MG63 (cell line): ENCODE data around the gene RNF41. TPM values are rescaled to one million over a fixed set of nuclear protein-coding genes. Genes with fewer than 3 reads are reported as not detected.
"Not testable (repeated sequence)": the region's sequence is repeated elsewhere in the genome, so short reads cannot be mapped to it uniquely, and the experiment has no call there.

ENCODE experiments used
- DNase-seq: peaks from one replicate; pipeline ENCODE4 v3.0.0-alpha.2; 2020
- H3K27me3 ChIP-seq: fragments of 250-450 bp; sonication (Bioruptor Pico); 2 replicates; pipeline ENCODE4 v1.5.1; 2020; ENCODE audit warnings: mild to moderate bottlenecking, moderate library complexity
- H3K36me3 ChIP-seq: fragments of 250-450 bp; sonication (Bioruptor Pico); 2 replicates; pipeline ENCODE4 v1.5.1; 2020; ENCODE audit warnings: mild to moderate bottlenecking, moderate library complexity
- H3K4me3 ChIP-seq: fragments of 250-450 bp; sonication (Bioruptor Pico); 2 replicates; pipeline ENCODE4 v1.5.1; 2020; ENCODE audit warnings: mild to moderate bottlenecking, moderate library complexity
- H3K9me3 ChIP-seq: fragments of 250-450 bp; sonication (Bioruptor Pico); 2 replicates; pipeline ENCODE4 v1.5.1; 2020; ENCODE audit warnings: mild to moderate bottlenecking, moderate library complexity
- total RNA-seq: library from RNA; depleted of rRNA; stranded (reverse); fragments of >200 nt; shearing (Covaris generic); gene quantifications from 2 replicates; pipeline ENCODE4 v1.2.3, GENCODE V29; 2014; ENCODE audit warnings: low replicate concordance; rRNA removed

RNF41 gene
- 51.6 and 107 TPM in 2 replicates for total RNA-seq

DNA sequence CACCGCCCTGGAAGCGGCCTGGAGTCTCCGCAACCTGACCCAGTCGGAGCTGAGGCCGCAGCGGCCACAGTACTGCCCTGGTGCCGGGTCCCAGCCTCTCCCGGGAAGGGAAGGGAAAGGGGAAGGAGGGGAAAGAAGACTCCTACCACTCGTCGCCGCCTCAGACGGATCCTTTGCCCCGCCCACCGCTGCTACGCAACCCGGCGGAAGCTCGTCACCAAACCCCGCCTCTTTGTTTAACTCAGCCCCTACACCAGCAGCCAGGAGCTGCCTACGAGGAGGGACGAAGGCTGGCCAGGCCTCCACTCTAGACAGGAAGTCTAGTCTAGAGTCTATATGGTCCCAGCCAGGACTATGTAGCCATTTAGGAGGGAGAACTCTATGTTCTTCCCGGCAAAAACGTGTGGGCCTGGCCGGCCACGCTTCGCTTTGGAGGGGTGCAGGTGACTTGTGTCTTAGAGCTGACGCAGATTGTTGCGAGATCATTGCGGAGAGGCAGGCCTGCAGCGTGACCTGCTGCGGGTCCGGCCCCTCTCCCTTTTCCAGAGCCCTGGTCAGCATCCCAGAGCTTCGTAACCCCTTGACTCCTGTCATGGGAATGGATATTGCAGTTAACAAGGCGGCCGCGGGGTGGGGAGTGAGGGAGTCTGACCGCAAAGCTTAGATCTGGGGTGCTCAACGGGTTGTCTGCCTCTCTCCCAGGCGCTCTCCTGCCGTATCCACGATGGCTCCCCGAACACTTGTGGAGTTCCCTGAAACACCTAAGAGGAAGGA is at the start of gene RNF41:
Gene RNF41, minus strand, starts transcription at position 166 of the 774 bp plus-strand sequence. CDS start 7,875 bp downstream, outside the sequence.
- Histone ChIP-seq H3K36me3 (peaks cover 11% of the 10 kb centered on the region), H3K27me3 (no peaks in the 10 kb centered on the region), H3K9me3 (no peaks in the 10 kb centered on the region), H3K4me3 (peak within 1 kb of the TSS; percentile 97)
- DNase-seq: peak; percentile 97

DNA sequence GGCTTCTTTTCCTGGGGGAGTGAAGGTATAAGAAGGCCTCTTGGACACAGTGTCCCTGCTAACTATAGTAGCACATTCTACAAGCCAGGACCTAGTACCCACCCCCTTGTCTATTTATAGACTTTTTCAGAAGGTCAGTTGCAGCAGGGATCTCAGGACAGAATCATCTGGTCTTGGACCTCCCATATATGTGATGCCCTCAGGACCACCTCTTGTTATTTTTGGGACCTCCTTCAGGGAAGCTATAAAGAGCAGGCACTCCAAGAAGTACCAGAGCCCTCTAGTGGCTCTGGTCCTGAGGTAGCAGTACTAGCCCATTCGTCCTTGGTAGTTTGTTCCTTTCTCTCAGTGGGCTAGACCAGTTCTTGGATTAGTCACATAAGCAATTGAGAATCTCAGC is 49.3 kb upstream of the RNF41 start:
- Histone ChIP-seq H3K36me3 (peaks cover 54% of the 10 kb centered on the region), H3K27me3 (no peaks in the 10 kb centered on the region), H3K9me3 (no peaks in the 10 kb centered on the region), H3K4me3 (no peak overlapping the region)
- DNase-seq: no peak

DNA sequence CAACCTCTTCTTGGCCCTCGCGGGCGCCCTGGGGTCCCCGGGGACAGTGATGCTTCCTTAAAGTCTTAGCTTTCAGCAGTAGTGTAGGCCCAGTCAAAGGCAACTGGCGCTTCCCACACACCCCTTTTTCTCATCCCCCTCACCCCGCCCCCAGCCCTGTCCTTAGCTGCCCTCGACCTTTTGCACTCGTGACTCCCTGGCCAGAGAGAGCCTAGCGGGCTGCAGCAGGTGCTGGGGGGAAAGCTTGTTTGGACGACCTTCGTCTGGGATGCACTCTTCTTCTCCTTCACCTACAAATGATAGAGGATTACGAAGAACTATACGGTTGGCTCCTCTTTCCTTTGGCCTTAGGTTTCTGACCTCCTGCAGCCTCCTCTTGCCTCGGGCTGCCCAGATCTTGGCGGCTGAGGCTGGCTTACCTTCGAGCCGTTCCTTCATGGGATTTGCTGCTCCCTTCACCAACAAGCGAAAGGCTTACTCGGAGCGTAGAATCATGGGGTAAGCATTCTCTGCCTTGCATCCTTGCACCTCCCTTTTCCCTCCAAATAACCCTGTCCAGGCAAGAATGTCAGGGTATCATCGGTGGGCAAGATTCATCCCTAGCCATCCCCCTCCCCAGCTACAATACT is 45.8 kb upstream of the RNF41 start:
- no peaks in the 10 kb centered on the region for H3K27me3 ChIP-seq
- H3K9me3 ChIP-seq: no peaks in the 10 kb centered on the region
- no peak for DNase-seq
- peak overlapping the region; percentile 69 for H3K4me3 ChIP-seq
- H3K36me3 ChIP-seq: peaks cover 22% of the 10 kb centered on the region

DNA sequence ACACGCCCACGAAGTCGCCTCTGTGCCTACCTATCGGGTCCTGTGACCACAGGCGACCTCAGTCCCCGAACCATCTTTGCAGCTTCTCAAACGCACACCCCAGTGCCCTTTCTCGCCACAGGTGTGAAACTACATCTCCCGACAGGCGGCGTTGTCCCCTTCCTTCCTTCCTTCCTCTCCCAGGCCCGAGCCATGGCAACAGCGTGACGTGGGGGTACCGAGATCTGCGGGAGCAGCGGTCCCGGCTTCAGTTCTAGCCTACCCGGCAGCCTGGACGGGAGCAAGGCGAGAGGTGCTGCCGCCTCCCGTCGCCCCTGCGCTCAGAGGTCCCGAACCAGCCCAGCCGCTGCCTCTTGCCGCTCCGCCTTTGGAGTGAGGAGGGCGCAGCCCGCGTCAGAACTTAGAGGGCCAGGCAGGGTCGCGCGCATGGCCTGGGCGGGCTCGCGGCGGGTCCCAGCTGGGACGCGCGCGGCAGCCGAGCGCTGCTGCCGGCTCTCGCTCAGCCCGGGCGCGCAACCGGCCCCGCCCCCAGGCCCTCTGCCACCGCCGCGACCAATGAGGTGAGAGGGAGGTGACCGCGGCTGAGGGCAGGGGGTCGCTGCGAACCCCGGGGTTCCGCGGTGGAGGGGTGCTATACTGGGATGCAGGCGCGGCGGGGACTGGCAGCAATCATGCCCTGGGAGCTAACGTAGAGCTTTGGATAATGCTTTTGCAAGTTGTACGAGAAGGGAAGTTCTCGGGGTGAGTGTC is 45.1 kb upstream of the RNF41 start, which contains the start of gene COQ10A:
Gene COQ10A, plus strand, starts transcription at position 250 of the 750 bp plus-strand sequence. Its CDS starts 177 bp downstream, at position 427.
- Histone ChIP-seq H3K27me3 (no peaks in the 10 kb centered on the region), H3K36me3 (peaks cover 17% of the 10 kb centered on the region), H3K4me3 (peak within 1 kb of the TSS; percentile 69), H3K9me3 (no peaks in the 10 kb centered on the region)
- DNase-seq: peak; percentile 84

DNA sequence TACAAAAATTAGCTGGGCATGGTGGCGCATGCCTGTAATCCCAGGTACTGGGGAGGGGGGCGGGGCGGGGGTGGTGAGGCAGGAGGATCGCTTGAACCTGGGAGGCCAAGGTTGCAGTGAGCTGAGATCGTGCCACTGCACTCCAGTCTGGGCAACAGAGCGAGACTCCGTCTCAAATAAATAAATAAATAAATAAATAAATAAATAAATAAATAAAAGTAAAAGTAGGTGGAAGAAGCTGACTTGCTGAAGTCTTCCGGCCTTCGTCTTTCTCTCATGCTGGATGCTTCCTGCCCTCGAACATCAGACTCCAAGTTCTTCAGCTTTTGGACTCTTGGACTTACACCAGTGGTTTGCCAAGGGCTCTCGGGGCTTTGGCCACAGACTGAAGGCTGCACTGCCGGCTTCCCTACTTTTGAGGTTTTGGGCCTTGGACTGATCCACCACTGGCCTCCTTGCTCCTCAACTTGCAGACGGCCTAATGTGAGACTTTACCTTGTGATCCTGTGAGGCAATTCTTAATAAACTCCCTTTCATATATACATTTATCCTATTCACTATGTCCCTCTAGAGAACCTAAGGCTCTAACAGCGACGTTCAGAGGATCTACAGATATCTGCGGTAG is 44.5 kb upstream of the RNF41 start:
- Histone ChIP-seq H3K36me3 (peaks cover 10% of the 10 kb centered on the region), H3K4me3 (peak overlapping the region; percentile 69)
- not testable (repeated sequence) for DNase-seq

GRCh38 chr12:56262955-56263354 is 41.2 kb upstream of the RNF41 start:
- not testable (repeated sequence) for DNase-seq, H3K9me3 ChIP-seq, H3K4me3 ChIP-seq, H3K36me3 ChIP-seq, H3K27me3 ChIP-seq

More for the DNA sequence above, 44.5 kb upstream of the RNF41 start:
- H3K9me3 ChIP-seq, H3K27me3 ChIP-seq: not testable (repeated sequence)

- H3K27me3 ChIP-seq: no peaks in the 10 kb centered on the region
- H3K9me3 ChIP-seq: no peaks in the 10 kb centered on the region
- H3K36me3 ChIP-seq: peaks cover 10% of the 10 kb centered on the region
- H3K4me3 ChIP-seq: no peak overlapping the region
- DNase-seq: peak; percentile 87
Measured at GRCh38 chr12:56261503-56262232, 39.9 kb upstream of the RNF41 start.

- peaks cover 15% of the 10 kb centered on the region for H3K36me3 ChIP-seq
- no peaks in the 10 kb centered on the region for H3K27me3 ChIP-seq
- H3K9me3 ChIP-seq: no peaks in the 10 kb centered on the region
- no peak overlapping the region for H3K4me3 ChIP-seq
- no peak for DNase-seq
Measured at GRCh38 chr12:56260921-56261320, 39.2 kb upstream of the RNF41 start.

DNA sequence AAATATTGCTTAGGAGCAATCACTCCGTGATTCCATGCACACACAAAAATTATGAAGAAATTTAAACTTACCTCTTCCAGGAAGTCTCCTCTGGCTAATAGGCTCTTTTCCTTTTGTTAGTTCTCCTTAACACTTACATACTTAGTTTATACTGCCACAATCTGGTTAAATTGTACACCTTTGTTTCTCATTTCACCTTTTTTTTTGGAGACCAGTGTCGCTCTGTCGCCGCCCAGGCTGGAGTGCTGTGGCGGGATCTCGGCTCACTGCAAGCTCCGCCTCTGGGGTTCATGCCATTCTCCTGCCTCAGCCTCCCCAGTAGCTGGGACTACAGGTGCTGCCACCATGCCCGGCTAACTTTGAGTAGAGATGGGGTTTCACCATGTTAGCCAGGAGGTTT is 38.7 kb upstream of the RNF41 start:
- DNase-seq: no peak
- no peak overlapping the region for H3K4me3 ChIP-seq
- H3K27me3 ChIP-seq: no peaks in the 10 kb centered on the region
- peaks cover 21% of the 10 kb centered on the region for H3K36me3 ChIP-seq
- no peaks in the 10 kb centered on the region for H3K9me3 ChIP-seq

GRCh38 chr12:56258820-56259183 is 37.1 kb upstream of the RNF41 start:
- H3K4me3 ChIP-seq: peak overlapping the region; percentile 72
- H3K9me3 ChIP-seq: no peaks in the 10 kb centered on the region
- peaks cover 36% of the 10 kb centered on the region for H3K36me3 ChIP-seq
- H3K27me3 ChIP-seq: no peaks in the 10 kb centered on the region
- DNase-seq: no peak

DNA sequence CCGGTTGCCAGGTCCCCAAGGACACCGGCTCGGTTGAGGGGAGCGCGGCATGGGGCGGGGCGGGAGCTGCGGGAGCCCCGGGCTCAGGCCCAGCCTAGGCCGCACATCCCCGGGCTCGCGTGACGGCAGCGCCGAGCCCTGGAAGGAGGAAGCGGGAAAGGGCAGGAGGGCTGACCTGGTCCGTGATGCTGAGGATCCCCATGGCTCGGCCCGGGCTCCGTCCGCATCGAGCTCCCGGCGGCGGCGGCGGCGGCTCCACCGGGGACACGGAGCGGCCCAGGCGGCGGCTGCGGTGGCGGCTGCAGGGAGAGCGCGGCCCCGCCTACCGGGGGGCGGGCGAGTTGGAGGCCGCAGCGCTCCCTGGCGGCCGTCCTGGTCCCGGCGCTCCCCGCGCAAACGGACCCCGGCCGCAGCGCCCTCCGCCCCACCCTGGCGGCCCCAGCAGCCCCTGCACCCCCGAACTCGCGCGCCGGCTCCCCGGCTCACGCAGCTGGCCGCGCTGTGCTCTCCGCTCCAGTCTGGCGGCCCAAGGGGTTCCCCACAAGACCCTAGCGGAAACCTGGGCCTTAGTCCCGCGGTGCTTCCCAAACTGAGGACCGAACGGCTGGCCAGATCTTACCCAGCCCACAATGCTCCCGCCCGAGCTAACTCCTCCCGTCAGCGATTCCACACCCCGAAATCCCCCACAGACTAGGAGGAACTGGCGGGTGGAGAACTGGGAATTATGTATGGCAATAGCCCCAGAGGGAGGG is 36.5 kb upstream of the RNF41 start, which contains the start of gene ANKRD52:
Gene ANKRD52, minus strand, starts transcription at position 317 of the 752 bp plus-strand sequence. Its CDS starts 115 bp downstream, at position 202.
- peak within 1 kb of the TSS; percentile 72 for H3K4me3 ChIP-seq

DNA sequence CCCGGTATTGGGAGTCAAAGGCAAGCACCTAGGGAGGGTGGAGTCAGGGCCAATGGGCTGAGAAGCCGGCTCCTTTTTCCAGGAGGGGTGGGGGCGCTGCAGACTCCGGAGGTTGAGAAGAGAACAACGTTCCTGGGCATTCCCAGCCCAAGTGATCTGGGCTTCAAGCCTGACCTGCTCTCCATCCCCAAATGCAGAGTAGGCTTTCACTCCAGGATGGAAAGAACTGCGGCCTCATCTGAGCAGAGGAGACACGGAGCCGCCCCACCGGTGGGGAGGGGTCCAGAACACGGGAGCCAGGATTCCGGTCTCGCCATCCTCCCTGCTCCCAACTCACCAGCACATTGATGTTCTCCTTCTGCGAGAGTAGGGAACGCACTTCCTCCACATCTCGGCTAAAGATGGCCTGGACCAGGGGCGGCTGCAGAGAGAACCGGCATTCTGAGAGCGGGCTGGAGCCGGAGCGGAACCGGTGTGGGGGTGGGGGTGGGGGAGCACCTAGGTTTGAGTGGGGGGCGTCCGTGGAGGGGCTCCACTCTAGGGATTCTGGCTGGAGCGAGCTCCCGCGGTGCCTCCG is 35.9 kb upstream of the RNF41 start:
- Histone ChIP-seq H3K27me3 (no peaks in the 10 kb centered on the region), H3K9me3 (no peaks in the 10 kb centered on the region), H3K36me3 (peaks cover 49% of the 10 kb centered on the region), H3K4me3 (peak overlapping the region; percentile 72)
- DNase-seq: peak; percentile 53

More for the DNA sequence above, 36.5 kb upstream of the RNF41 start, which contains the start of gene ANKRD52:
- H3K27me3 ChIP-seq: no peaks in the 10 kb centered on the region
- DNase-seq: peak; percentile 83
- H3K9me3 ChIP-seq: no peaks in the 10 kb centered on the region
- H3K36me3 ChIP-seq: peaks cover 42% of the 10 kb centered on the region

- Histone ChIP-seq H3K4me3 (peak overlapping the region; percentile 72), H3K36me3 (peaks cover 54% of the 10 kb centered on the region), H3K9me3 (no peaks in the 10 kb centered on the region), H3K27me3 (no peaks in the 10 kb centered on the region)
- DNase-seq: no peak
Measured at GRCh38 chr12:56257071-56257470, 35.3 kb upstream of the RNF41 start.

DNA sequence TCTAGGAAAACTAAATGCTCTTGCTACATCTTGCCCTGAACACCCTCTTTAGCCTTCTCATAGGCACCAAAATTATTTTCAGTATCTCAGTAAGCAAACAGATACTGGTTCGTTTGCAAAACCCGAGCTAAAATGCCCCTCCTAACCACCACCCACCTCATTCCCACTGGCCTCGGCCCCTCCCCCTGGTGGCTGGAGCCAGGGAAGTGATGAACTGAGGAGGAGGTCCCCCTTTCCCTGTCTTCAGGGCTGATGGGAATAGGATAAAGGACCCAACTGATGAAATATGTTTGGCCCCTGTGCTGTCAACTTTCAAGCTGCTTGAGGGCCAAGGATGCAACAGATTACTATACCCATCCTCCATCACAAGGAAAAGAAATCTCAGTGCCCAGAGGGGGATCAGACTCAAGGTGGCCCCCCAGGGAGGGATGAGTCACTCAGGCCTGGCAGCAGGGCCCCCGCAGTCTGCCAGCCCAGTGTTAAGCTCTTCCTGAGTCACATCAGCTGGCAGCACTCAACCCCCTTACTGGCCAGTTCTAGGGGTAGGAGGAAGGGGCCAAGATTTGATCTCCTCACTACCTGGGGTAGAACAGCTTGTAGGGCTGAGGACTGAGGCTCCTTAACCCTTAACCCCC is 34.7 kb upstream of the RNF41 start:
- H3K36me3 ChIP-seq: peaks cover 58% of the 10 kb centered on the region
- H3K9me3 ChIP-seq: no peaks in the 10 kb centered on the region
- peak overlapping the region; percentile 72 for H3K4me3 ChIP-seq
- H3K27me3 ChIP-seq: no peaks in the 10 kb centered on the region
- peak; percentile 87 for DNase-seq

GRCh38 chr12:56255671-56256070 is 33.9 kb upstream of the RNF41 start:
- Histone ChIP-seq H3K9me3 (no peaks in the 10 kb centered on the region), H3K27me3 (no peaks in the 10 kb centered on the region), H3K4me3 (no peak overlapping the region), H3K36me3 (peaks cover 65% of the 10 kb centered on the region)
- no peak for DNase-seq
